ENCODE data around the gene SSBP3.

Gene SSBP3

GRCh38 chr1:54312796-54313316 is 93.3 kb downstream of the SSBP3 start:
- no peak for TF ChIP-seq CTCF (IDR thresholded peaks at IDR 0.05; ENCODE audit: low read depth, low read length)
- no peak overlapping the region for H3K4me3 ChIP-seq (ENCODE audit: low read depth, low read length)

- H3K4me3 ChIP-seq (ENCODE audit: low read depth, low read length), result no peak overlapping the region
- no peak for TF ChIP-seq CTCF (IDR thresholded peaks at IDR 0.05; ENCODE audit: low read depth, low read length)
These were observed 94.7 kb downstream of the SSBP3 start for GRCh38 chr1:54311506-54311905.

- TF ChIP-seq CTCF (IDR thresholded peaks at IDR 0.05; ENCODE audit: low read depth, low read length), result peak; percentile 62
- H3K4me3 ChIP-seq (ENCODE audit: low read depth, low read length), result no peak overlapping the region
These were observed 95.5 kb downstream of the SSBP3 start for GRCh38 chr1:54310439-54311328.

GRCh38 chr1:54309631-54310366 is 96.4 kb downstream of the SSBP3 start:
- H3K4me3 ChIP-seq (ENCODE audit: low read depth, low read length), result no peak overlapping the region
- TF ChIP-seq CTCF (IDR thresholded peaks at IDR 0.05; ENCODE audit: low read depth, low read length), result no peak

- H3K4me3 ChIP-seq (ENCODE audit: low read depth, low read length), result no peak overlapping the region
- TF ChIP-seq CTCF (IDR thresholded peaks at IDR 0.05; ENCODE audit: low read depth, low read length), result no peak
These were observed 98.9 kb downstream of the SSBP3 start for GRCh38 chr1:54307305-54307704.

- no peak for TF ChIP-seq CTCF (IDR thresholded peaks at IDR 0.05; ENCODE audit: low read depth, low read length)
- no peak overlapping the region for H3K4me3 ChIP-seq (ENCODE audit: low read depth, low read length)
These were observed 100.2 kb downstream of the SSBP3 start for GRCh38 chr1:54305906-54306514.
